NCI-H510A (cell line): ENCODE measurements around the gene WDR77.

Source experiments
- DNase-seq: peaks from one replicate; lab custom pipeline; 2025; lab: John Stamatoyannopoulos, UW

The WDR77 gene

DNA sequence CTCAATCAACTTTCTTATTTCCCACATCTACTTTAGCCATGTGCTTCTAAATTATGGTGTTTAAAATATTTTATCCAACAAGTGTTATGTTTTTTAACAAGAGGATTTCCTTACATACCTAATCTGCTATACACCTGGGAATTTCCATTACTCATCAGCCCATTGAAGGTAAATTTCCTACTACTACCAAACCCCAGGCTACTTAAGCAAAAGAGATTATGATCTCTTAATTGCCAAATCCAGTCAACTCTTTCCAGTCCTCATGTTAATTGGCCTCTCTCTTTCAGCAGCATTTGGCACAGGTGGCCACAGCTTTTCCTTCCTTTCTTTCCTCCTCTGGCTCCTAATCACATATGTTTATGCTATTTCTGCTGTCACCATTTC is 19.7 kb upstream of the WDR77 start:
- DNase-seq, result no peak

- no peak for DNase-seq
Observed at GRCh38 chr1:111467865-111468716, 19.0 kb upstream of the WDR77 start.

- DNase-seq, result no peak
Observed at GRCh38 chr1:111466480-111466879, 17.4 kb upstream of the WDR77 start.

GRCh38 chr1:111465754-111466153 is 16.7 kb upstream of the WDR77 start:
- DNase-seq, result no peak

- no peak for DNase-seq
Observed at GRCh38 chr1:111463029-111463683, 14.1 kb upstream of the WDR77 start.

DNA sequence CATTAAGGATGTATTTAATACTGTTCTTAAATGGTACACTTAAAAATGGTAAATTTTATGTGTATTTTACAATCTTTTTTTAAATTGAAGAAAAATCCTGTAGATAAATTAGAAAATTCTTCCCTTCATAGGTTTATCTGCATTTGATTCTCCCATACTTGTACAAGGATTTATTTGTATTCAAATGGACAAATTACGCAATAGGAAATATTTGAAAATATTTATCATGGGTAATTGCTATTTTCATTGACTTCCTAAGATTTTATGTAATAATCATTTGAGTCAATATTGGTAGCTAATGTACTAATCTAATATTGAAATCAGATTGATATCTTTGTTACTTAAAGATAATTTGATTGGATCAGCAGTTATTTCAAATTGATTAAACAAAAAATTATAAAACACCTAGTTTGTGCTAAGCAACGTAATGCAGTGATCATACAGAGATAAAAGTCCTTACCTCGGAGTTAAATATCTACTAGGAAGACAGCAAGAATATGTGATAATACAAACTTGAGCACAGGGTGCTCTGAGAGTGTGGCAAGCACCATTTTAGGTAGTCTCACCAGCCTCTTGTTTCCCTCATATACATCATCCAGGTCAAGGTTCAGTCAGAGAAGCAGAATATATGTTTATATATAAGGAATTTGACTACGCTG is 13.4 kb upstream of the WDR77 start:
- no peak for DNase-seq

- no peak for DNase-seq
Observed at GRCh38 chr1:111461765-111462164, 12.7 kb upstream of the WDR77 start.

- no peak for DNase-seq
Observed at GRCh38 chr1:111455642-111456031, 6.6 kb upstream of the WDR77 start.

DNA sequence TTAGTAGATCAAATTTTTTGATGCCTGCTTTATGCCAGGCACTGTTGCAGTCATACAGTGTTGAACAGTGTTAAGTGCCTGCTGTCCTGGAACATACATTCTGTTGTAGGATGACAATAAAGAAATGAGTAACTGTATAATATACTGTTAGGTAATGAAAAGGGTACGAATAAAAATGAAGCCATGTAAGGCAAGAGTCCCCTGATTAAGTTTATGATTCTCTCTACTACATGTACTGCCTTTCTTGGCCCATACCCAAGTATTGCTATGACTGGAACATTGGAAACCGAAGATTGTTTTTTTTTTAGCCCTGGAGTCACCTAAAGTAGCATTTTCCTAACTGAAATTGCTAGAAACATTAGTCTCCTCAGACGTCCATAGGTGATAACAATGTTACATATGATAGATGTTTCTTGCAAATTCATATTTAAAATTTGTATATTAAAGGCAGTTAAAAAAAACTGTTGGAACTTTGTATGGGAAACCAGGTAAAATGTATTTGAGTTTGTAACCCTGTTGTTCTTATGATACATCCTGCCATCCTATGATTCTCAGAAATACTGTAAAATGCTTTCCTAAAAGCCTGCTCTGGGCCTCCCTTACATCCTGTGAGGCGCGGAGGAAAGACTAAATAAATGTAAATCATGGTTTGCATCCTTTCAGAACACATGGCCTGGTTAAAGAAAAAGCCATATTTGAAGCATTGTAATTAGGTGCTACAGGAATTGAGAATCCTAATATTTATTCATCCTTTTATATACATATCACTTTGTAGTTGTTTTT is 6.0 kb upstream of the WDR77 start:
- no peak for DNase-seq

- no peak for DNase-seq
Observed at GRCh38 chr1:111453706-111454105, 4.7 kb upstream of the WDR77 start.

- DNase-seq, result no peak
Observed at GRCh38 chr1:111452581-111452980, 3.5 kb upstream of the WDR77 start.

- DNase-seq, result no peak
Observed at GRCh38 chr1:111450185-111450584, 1.1 kb upstream of the WDR77 start.

DNA sequence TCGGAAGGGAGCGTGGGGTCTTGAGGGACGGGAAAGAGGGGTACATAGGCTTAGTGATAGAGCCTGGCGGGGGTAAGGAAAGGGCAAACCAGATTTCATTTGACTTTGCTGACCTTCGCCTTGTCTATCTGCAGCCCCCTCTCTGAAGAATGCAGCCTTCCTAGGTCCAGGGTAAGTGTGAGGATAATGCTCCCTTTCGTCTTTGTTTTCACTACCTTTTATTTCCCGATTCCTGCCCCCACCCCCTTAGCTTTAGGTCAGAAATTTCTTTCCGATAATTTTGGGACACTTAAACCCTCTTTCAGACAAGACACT is 604 bp upstream of the WDR77 start:
- DNase-seq, result no peak

- DNase-seq, result no peak
Observed at GRCh38 chr1:111448482-111448917, 556 bp downstream of the WDR77 start.

DNA sequence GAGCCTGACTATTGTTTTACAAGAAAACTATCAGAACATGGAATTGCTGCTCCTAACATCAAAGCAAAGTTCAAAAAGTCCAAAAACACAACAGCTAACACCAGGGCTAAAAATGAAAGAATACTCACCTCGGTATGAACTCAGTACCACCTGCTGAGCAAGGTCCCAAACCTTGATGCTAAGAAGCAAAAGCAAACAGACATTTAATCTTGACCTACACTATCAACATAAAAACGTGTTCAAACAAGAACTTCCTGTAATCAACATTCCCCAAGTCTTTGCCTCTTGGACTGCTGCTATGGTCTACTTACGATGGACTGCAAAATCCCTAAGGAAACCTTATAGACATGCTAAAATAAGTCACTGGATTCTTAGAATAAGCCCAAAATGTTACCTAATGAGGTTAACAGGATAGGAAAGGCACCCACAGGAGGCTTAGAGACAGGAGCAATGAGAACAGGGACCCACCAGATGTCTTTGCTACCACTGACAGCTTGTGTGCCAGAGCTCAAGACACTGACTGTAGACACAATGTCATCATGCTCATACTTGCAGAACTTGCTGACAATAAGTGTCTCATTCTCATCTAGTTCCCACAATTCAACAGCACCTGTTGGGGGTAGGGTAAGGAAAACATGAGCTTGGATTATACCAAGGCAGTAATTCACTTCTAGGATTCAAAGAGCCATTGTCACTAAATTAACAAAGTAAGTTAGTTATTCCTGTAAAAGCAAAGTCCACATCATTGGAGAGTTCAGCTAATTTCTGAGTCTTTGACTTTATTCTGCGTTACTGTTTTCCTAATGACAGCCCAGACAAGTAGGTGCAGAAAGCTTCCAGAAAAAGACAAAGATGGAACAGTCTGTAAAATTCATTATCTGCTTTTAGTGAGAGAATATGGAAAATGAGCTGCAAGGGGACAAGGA is 1.8 kb downstream of the WDR77 start:
- no peak for DNase-seq

GRCh38 chr1:111446546-111446945 is 2.5 kb downstream of the WDR77 start:
- DNase-seq, result no peak

- DNase-seq, result no peak
Observed at GRCh38 chr1:111444031-111444430, 5.0 kb downstream of the WDR77 start.

DNA sequence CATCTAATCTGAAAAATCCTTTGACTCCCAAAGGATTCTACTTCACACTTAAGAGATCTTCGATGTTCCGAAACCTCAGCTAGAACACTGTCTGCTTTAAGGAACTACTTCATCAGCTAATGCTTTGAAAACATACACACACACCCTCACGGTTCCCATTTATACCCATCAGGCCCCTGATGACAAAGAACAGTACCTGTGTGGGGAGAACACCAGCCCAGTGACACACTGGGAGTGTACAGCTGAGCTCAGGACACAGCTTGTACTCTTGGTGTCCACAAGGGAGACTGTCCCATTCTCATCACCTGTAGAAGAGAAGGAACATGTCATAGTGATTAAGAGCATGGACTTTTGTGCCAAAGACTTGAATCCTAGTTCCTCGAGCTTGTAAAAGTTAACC is 6.6 kb downstream of the WDR77 start:
- DNase-seq, result no peak

GRCh38 chr1:111441573-111442192 is 7.4 kb downstream of the WDR77 start:
- no peak for DNase-seq

DNA sequence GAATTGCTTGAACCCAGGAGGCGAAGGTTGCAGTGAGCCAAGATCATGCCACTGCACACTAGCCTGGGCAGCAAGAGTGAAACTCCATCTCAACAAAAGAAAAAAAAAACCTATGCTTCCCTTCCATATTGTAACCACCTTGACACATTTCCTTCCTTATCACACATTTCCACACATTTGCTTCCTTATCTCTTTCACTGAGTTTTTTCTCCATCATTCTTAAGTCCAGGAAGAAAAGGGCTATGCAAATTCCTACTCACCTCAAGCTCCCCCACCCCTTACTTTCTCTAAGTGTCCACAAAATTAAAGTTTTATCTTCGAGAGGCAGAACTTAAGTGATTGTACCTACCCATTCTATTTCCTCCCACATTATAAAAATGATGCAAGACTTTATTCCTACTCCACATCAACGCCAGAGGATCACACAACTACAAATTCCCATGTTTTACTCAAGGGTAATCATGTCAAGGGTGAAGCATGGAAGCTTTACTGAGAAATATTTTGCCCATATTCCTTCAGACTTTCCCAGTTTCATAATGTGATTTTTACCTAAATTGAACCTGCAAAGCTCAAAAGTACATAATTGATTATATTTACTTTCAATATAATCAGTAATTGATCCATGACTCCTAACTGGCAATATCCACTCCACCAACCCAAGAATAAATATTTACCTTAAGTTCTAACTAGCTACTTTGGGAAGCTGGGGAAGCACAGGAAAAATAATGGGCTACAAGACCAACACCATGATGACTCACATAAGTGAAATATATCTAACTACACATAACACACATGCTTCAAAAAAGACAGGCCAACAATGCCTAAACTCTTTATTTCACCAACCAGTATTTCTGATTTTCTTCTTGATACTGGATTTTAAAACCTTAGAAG is 9.3 kb downstream of the WDR77 start:
- DNase-seq, result no peak
